Activated T-cell treated with anti-CD3 and anti-CD28 coated beads for 48 hours (primary cell): ENCODE data around the gene VAV1.
"Not testable (repeated sequence)": the region's sequence is repeated elsewhere in the genome, so short reads cannot be mapped to it uniquely, and the experiment has no call there.

Experiments used
- DNase-seq: peaks from one replicate; pipeline ENCODE4 v3.0.0-alpha.2; 2020; ENCODE audit warnings: low read depth

VAV1 gene

GRCh38 chr19:6819323-6819722, 46.8 kb downstream of the VAV1 start:
- no peak for DNase-seq

GRCh38 chr19:6820237-6820636, 47.7 kb downstream of the VAV1 start:
- DNase-seq = no peak

DNA sequence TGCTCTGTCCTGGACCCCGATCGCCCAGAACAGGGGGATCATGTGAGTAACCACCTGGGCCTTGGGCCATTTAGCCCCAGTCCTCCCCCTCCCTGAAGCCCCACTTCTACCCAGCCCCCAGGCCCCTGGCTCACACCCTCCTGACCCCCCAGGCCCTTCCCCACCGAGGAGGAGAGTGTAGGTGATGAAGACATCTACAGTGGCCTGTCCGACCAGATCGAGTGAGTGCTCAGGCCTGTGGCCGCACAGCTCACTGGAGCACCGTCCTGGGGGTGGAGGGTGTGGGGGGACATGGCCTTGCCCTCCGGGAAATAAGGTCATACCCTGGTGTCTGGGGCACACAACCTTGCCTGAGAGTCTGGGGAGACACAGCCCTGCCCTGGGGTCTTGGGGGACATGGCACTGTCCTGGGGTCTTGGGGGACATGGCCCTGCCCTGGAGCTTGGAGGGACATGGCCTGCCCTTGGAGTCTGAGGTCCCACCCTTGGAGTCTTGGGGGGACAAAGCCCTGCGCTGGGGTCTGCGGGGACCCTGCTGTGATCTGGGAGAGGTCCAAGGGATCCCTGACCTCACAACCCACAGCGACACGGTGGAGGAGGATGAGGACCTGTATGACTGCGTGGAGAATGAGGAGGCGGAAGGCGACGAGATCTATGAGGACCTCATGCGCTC, 49.3 kb downstream of the VAV1 start:
- DNase-seq = no peak

GRCh38 chr19:6822311-6822670, 49.8 kb downstream of the VAV1 start:
- DNase-seq = no peak

DNA sequence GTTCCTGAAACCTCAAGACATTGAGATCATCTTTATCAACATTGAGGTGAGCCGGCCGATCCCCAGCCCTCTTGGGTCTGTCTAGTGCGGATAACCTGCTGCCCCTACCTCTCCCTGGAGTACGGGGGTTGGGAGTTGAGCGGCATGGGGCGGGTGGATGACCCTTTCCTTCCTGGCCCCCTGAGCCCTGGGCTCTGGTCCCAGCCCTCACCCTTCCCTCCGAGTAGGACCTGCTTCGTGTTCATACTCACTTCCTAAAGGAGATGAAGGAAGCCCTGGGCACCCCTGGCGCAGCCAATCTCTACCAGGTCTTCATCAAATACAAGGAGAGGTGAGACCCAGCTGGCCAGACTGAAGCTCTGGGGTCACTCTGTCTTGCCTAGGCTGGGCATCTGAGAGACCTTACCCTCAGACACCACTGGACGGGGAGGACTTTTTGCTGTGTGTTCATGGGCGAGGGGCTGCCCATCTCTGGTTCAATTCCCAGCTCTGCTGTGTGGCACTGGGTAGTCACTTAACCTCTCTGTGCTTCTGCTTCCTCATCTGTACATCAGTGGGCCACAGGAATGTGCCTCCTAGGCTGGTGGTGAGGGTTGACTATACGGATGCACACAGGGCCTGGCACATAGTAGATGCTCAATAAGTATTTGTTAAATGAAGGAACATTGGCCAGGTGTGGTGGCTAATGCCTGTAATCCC, 52.7 kb downstream of the VAV1 start:
- DNase-seq = no peak

DNA sequence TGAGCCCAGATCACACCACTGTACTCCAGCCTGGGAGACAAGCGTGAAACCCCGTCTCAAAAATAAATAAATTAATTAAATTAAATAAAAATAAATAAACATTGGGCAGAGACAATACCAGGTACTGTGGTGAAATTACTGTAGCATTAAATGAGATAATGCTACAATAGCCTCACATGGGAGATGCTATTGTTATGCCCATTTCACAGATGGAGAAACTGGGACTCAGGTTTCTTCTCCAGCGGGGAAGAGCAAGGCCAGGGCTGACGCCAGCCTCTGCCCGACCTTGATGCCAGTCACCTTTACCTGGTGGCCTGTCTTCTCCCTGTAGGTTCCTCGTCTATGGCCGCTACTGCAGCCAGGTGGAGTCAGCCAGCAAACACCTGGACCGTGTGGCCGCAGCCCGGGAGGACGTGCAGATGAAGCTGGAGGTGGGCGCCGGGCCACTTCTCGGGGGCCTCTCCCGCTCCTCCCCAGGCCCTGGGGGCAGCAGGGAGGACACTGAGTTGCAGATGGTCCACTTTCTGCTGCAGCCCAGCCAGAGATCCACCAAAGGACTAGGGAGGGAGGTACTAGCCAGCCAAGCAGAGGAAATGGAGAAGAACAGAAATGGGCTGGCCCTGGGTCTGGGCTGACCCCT, 53.9 kb downstream of the VAV1 start:
- no peak for DNase-seq

DNA sequence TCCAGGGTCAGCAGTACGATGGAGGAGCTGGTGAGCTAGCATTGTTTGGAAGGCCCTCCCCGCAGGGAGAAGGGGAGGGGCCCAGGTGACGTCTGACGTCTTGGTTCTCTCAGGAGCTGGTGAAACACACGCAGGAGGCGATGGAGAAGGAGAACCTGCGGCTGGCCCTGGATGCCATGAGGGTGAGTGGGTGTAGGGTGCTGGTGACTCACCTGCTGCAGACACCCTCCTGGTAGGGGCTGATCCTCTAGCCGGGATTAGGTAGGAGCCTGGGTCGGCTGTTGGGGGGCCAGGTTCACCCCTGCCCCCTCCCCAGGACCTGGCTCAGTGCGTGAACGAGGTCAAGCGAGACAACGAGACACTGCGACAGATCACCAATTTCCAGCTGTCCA, 55.8 kb downstream of the VAV1 start:
- DNase-seq = no peak

DNA sequence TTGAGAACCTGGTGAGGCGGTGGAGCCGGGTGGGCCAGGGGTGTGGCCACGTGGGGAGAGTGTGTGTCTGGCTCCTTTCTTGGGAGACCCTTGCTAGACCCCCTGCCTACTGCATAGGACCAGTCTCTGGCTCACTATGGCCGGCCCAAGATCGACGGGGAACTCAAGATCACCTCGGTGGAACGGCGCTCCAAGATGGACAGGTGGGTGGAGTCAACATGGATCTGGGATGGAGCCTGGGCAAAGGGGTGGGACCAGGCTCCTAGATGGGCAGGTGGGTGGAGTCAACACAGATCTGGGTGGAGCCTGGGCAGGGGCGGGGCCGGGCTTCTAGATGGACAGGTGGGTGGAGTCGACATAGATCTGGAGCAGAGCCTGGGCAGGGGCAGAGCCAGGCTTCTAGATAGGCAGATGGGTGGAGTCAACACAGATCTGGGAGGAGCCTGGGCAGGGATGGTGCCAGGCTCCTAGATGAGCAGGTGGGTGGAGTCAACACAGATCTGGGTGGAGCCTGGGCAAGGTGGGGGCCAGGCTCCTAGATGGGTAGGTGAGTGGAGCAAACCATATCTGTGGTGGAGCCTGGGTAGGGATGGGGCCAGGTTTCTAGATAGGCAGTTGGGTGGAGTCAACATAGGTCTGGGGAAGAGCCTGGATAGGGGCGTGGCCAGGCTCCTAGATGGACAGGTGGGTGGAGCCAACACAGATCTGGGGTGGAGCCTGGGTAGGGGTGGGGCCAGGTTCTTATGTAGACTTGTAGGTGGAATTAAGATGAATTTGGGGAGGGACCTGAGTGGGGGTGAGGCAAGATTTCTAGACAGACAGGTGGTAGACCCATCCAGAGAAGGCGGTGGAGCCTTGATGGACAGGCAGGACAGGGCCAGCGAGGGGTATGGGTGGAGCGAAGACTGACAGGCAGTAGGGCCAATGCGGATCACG, 56.5 kb downstream of the VAV1 start:
- peak; percentile 54 for DNase-seq

- DNase-seq = not testable (repeated sequence)
Observed at GRCh38 chr19:6829829-6830228, 57.3 kb downstream of the VAV1 start.

DNA sequence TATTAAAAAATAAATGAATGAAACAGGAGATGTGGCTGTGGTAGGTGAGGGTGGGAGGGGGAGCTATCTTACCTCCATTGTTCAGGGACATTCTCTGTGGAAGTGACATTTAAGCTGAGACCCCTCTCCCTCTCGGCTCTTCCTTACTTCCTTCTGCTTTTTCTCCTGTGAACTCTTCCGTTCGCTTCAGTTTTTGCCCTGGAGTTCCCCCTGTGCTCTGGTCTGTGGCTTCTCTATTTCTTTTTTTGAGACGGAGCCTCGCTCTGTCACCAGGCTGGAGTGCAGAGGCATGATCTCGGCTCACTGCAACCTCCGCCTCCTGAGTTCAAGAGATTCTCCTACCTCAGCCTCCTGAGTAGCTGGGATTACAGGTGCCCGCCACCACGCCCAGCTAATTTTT, 58.6 kb downstream of the VAV1 start:
- not testable (repeated sequence) for DNase-seq

GRCh38 chr19:6832412-6832811, 59.9 kb downstream of the VAV1 start:
- DNase-seq = no peak

DNA sequence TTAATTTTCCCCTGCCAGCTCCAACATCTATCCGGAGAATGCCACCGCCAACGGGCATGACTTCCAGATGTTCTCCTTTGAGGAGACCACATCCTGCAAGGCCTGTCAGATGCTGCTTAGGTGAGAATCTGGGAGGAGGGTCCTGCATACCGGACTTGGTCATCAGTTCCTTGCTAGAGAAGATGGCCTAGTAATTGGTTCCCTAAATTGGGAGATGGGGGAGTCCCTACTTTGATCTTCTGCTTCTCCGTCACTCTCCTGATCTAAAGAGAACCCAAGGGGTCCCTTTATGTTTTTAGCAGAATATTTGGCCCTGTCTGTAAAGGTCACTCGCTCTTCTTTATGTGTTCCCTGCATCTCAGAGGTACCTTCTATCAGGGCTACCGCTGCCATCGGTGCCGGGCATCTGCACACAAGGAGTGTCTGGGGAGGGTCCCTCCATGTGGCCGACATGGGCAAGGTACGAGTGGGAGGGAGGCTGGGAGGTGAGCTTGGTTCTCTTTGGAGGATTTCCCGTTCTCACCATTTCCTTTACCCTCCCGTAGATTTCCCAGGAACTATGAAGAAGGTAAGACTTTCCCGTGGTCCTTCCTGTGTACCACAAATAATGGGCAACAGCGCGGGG, 60.8 kb downstream of the VAV1 start:
- DNase-seq = no peak

GRCh38 chr19:6834433-6834832, 61.9 kb downstream of the VAV1 start:
- DNase-seq = no peak

DNA sequence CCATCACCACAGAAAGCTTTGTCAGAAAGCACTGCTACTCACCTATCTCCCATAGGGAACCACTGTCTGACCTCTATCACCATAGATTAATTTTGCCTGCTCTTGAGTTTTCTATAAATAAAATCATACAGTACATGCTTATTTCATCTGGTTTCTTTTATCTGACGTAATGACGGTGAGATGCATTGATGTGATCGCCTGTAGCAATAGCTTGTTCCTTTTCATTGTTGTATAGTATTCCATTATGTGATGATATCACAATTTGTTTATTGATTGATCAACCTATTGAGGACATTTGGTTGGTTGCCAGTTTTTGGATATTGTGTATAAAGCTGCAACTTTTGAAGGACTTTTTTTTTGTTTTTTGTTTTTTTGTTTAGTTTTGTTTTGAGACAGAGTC, 63.0 kb downstream of the VAV1 start:
- no peak for DNase-seq

- DNase-seq = no peak
Observed at GRCh38 chr19:6837525-6837924, 65.0 kb downstream of the VAV1 start.

DNA sequence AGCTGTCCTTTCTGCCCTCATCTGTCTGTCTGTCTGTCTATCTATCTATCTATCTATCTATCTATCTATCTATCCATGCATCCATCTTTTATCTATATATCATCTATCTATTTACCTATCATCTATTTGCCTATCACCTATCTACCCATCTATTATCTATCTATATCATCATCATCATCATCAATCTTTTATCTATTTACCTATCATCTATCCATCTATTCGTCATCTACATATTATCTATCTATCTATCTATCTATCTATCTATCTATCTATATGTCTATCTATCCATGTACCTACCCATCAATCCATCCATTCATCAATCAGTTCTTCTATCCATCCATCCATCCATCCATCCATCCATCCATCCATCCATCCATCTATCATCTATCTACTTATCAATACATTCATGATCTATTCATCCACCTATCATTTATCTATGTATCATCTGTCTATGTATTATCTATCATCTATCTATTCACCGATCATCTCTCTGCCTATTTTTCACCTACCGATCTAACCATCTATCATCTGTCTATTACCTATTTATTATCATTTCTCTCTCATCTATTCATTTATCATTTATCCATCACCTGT, 65.7 kb downstream of the VAV1 start:
- no peak for DNase-seq

- no peak for DNase-seq
Observed at GRCh38 chr19:6842871-6843607, 70.5 kb downstream of the VAV1 start.

- DNase-seq = no peak
Observed at GRCh38 chr19:6847828-6848200, 75.3 kb downstream of the VAV1 start.

GRCh38 chr19:6848986-6849385, 76.5 kb downstream of the VAV1 start:
- no peak for DNase-seq

- no peak for DNase-seq
Observed at GRCh38 chr19:6849876-6850275, 77.4 kb downstream of the VAV1 start.

- no peak for DNase-seq
Observed at GRCh38 chr19:6851359-6851758, 78.9 kb downstream of the VAV1 start.
